ENCODE data around the gene GABRB1.

DNA sequence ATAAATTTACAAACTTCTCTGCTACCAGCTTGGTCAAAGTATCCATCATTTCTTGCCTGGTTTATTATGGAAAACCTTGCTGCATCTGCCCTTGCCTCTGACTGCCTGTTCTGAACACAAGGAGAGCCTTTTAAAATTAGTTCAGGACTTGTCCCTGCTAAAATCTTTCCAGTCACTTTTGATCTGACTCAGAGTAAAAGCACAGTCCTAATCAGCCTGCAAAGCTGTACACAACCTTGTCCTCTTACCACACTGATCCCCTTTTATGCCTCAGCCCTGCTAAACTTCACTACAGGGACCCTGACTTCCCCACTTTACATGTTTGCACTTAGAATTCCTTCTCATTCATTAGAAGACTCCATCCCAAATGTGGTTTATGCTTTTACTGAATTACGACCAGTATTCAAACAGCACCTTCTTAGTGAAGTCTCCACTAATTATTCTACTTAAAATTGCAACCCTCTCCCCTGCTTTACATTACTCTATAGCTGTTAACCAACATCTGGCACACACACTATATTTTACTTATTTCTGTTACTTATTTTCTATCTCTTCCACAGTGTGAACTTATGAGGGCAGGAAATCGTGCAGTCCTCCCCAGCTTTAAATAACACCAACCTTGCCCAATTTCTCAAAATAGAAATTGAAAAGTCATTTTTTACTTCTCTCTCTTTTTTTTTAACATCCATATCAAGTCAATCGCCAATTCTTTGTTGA is 44.3 kb upstream of the GABRB1 start:
- no peak for TF ChIP-seq ZNF777 (tag by site-specific recombination; IDR thresholded peaks at IDR 0.05; ENCODE audit: borderline replicate concordance)
- TF ChIP-seq ZNF274 (IDR thresholded peaks at IDR 0.05; ENCODE audit: low read length): no peak
- TF ChIP-seq ZNF274 (tag by site-specific recombination; IDR thresholded peaks at IDR 0.05; ENCODE audit: borderline replicate concordance): no peak
- TF ChIP-seq, protein P1, sequence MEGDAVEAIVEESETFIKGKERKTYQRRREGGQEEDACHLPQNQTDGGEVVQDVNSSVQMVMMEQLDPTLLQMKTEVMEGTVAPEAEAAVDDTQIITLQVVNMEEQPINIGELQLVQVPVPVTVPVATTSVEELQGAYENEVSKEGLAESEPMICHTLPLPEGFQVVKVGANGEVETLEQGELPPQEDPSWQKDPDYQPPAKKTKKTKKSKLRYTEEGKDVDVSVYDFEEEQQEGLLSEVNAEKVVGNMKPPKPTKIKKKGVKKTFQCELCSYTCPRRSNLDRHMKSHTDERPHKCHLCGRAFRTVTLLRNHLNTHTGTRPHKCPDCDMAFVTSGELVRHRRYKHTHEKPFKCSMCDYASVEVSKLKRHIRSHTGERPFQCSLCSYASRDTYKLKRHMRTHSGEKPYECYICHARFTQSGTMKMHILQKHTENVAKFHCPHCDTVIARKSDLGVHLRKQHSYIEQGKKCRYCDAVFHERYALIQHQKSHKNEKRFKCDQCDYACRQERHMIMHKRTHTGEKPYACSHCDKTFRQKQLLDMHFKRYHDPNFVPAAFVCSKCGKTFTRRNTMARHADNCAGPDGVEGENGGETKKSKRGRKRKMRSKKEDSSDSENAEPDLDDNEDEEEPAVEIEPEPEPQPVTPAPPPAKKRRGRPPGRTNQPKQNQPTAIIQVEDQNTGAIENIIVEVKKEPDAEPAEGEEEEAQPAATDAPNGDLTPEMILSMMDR (tag by site-specific recombination; IDR thresholded peaks at IDR 0.05): no peak
